ENCODE measurements around the gene ITGA7.
A peak's percentile ranks its signal among the peaks of the same experiment; 100 is the strongest.

Gene ITGA7

GRCh38 chr12:55703901-55704761, 3.6 kb downstream of the ITGA7 start:
- H3K9me3 ChIP-seq (ENCODE audit: control insufficient read depth in 1 of 2, low read length in 2 of 2): no peaks in the 10 kb centered on the region
- peak overlapping the region; percentile 91 for H3K27ac ChIP-seq (ENCODE audit: low read length)
- no peaks in the 10 kb centered on the region for H3K27me3 ChIP-seq (ENCODE audit: low read depth, low read length)
- peaks cover 0 to 11% of the 10 kb centered on the region in 2 donors for H3K36me3 ChIP-seq (ENCODE audit: control insufficient read depth in 1 of 2, insufficient read depth in 2 of 2, low read length in 2 of 2)
- peak overlapping the region; percentile 59 to 80 for H3K4me3 ChIP-seq (ENCODE audit: low read depth in 1 of 2, low read length in 2 of 2)
- H3K4me1 ChIP-seq (ENCODE audit: control insufficient read depth in 1 of 2, insufficient read depth in 2 of 2, low read length in 2 of 2): peaks cover 4 to 13% of the 10 kb centered on the region in 2 donors

GRCh38 chr12:55703288-55703687, 4.4 kb downstream of the ITGA7 start:
- no peaks in the 10 kb centered on the region for H3K9me3 ChIP-seq (ENCODE audit: control insufficient read depth in 1 of 2, low read length in 2 of 2)
- peaks cover 0 to 8% of the 10 kb centered on the region in 2 donors for H3K4me1 ChIP-seq (ENCODE audit: control insufficient read depth in 1 of 2, insufficient read depth in 2 of 2, low read length in 2 of 2)
- H3K27me3 ChIP-seq (ENCODE audit: low read depth, low read length): no peaks in the 10 kb centered on the region
- no peak overlapping the region for H3K4me3 ChIP-seq (ENCODE audit: low read depth in 1 of 2, low read length in 2 of 2)
- H3K36me3 ChIP-seq (ENCODE audit: control insufficient read depth in 1 of 2, insufficient read depth in 2 of 2, low read length in 2 of 2): peaks cover 0 to 16% of the 10 kb centered on the region in 2 donors
- peak overlapping the region; percentile 91 for H3K27ac ChIP-seq (ENCODE audit: low read length)

DNA sequence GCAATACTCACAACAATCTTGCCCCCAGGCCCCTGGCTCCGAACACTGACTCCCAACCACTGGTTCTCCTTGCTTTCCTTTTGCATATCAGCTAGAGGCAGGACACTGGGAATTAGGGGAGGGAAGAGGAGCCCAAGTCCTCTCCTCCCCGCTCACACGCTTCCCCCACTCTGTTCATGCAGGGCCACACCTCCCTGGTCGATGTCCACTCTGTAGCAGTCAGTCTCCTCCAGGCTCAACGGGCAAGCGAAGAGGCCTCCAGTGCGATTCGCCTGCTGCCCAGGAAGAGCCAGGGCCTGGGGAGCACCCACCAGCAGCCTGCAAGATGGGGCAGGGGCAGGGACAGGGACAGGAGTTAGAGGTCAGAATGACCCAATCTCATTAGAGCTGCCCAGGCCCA, 4.8 kb downstream of the ITGA7 start:
- H3K36me3 ChIP-seq (ENCODE audit: control insufficient read depth in 1 of 2, insufficient read depth in 2 of 2, low read length in 2 of 2): peaks cover 0 to 18% of the 10 kb centered on the region in 2 donors
- no peak overlapping the region for H3K27ac ChIP-seq (ENCODE audit: low read length)
- H3K4me1 ChIP-seq (ENCODE audit: control insufficient read depth in 1 of 2, insufficient read depth in 2 of 2, low read length in 2 of 2): peaks cover 0 to 7% of the 10 kb centered on the region in 2 donors
- H3K9me3 ChIP-seq (ENCODE audit: control insufficient read depth in 1 of 2, low read length in 2 of 2): no peaks in the 10 kb centered on the region
- H3K27me3 ChIP-seq (ENCODE audit: low read depth, low read length): no peaks in the 10 kb centered on the region
- no peak overlapping the region for H3K4me3 ChIP-seq (ENCODE audit: low read depth in 1 of 2, low read length in 2 of 2)

- H3K27me3 ChIP-seq (ENCODE audit: low read depth, low read length): no peaks in the 10 kb centered on the region
- no peak overlapping the region for H3K27ac ChIP-seq (ENCODE audit: low read length)
- no peak overlapping the region for H3K4me3 ChIP-seq (ENCODE audit: low read depth in 1 of 2, low read length in 2 of 2)
- H3K4me1 ChIP-seq (ENCODE audit: control insufficient read depth in 1 of 2, insufficient read depth in 2 of 2, low read length in 2 of 2): no peaks in the 10 kb centered on the region
- H3K36me3 ChIP-seq (ENCODE audit: control insufficient read depth in 1 of 2, insufficient read depth in 2 of 2, low read length in 2 of 2): peaks cover 4 to 36% of the 10 kb centered on the region in 2 donors
- no peaks in the 10 kb centered on the region for H3K9me3 ChIP-seq (ENCODE audit: control insufficient read depth in 1 of 2, low read length in 2 of 2)
Measured at GRCh38 chr12:55700255-55701018, 7.3 kb downstream of the ITGA7 start.

DNA sequence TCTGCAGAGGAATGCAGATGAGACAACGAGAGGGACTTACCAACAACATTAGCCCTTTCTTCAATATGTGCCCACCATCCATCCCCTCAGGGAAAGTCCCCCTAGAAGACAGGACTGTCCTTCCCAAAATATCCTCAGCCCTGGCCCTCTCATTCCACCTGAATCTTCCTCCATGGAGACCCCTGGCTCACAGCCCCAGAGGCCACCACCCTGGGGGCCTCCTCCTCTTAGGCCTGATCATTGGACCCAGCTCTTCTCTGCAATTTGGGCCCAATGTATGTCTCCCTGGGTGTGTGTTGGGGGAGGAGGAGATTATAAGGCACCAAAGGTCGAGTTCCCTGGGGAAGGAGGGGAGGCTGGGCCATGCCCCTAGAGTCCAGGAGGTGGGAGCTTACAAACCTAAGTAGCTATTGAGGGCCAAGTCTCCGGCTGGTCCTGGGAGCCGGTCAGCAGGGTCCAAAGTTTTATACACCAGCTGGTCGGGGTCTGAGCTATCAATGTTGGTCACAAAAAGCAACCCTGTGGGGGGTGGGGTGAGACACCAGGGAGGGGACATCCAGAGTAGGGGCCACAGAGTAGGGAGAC, 8.1 kb downstream of the ITGA7 start:
- Histone ChIP-seq H3K27me3 (ENCODE audit: low read depth, low read length) (no peaks in the 10 kb centered on the region), H3K27ac (ENCODE audit: low read length) (no peak overlapping the region), H3K9me3 (ENCODE audit: control insufficient read depth in 1 of 2, low read length in 2 of 2) (no peaks in the 10 kb centered on the region), H3K4me1 (ENCODE audit: control insufficient read depth in 1 of 2, insufficient read depth in 2 of 2, low read length in 2 of 2) (no peaks in the 10 kb centered on the region), H3K4me3 (ENCODE audit: low read depth in 1 of 2, low read length in 2 of 2) (no peak overlapping the region), H3K36me3 (ENCODE audit: control insufficient read depth in 1 of 2, insufficient read depth in 2 of 2, low read length in 2 of 2) (peaks cover 4 to 44% of the 10 kb centered on the region in 2 donors)

- Histone ChIP-seq H3K9me3 (ENCODE audit: control insufficient read depth in 1 of 2, low read length in 2 of 2) (no peaks in the 10 kb centered on the region), H3K27ac (ENCODE audit: low read length) (no peak overlapping the region), H3K36me3 (ENCODE audit: control insufficient read depth in 1 of 2, insufficient read depth in 2 of 2, low read length in 2 of 2) (peaks cover 5 to 50% of the 10 kb centered on the region in 2 donors), H3K27me3 (ENCODE audit: low read depth, low read length) (no peaks in the 10 kb centered on the region), H3K4me3 (ENCODE audit: low read depth in 1 of 2, low read length in 2 of 2) (no peak overlapping the region), H3K4me1 (ENCODE audit: control insufficient read depth in 1 of 2, insufficient read depth in 2 of 2, low read length in 2 of 2) (no peaks in the 10 kb centered on the region)
Measured at GRCh38 chr12:55698965-55699364, 8.7 kb downstream of the ITGA7 start.

DNA sequence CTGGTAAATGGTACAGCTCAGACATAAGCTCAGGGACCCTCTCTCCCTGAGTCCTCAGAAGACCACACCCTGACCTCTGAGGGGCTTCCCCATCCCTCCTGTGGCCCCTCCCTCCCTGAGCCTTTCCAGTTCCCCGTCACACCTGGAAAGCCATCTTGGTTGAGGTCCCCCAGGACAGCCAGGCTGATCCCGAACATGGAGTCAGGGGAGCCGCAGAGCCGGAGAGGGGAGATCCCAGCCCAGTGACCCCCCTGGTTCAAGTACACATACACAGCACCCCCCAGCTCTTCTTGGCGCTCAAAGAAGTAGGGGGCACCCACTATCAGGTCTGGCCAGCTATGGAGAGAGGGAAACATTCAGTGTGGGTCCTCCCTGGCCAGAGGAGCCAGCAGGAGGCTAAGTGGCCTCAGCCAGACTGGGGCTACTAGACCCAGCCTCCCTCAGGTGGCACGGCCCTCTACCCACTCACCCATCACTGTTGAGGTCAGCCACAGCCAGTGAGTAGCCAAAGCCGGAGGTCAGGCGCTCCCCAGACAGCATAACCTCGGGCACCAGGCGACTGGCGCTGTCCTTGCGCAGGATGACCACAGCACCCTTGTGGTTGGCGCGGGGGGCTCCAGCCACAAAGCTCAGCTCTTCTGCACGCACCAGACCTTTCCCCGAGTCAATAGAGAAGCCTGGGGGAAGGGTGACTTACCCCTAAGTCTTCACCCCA, 9.3 kb downstream of the ITGA7 start:
- no peaks in the 10 kb centered on the region for H3K9me3 ChIP-seq (ENCODE audit: control insufficient read depth in 1 of 2, low read length in 2 of 2)
- H3K27me3 ChIP-seq (ENCODE audit: low read depth, low read length): no peaks in the 10 kb centered on the region
- H3K27ac ChIP-seq (ENCODE audit: low read length): no peak overlapping the region
- H3K4me1 ChIP-seq (ENCODE audit: control insufficient read depth in 1 of 2, insufficient read depth in 2 of 2, low read length in 2 of 2): no peaks in the 10 kb centered on the region
- H3K4me3 ChIP-seq (ENCODE audit: low read depth in 1 of 2, low read length in 2 of 2): no peak overlapping the region
- peaks cover 8 to 55% of the 10 kb centered on the region in 2 donors for H3K36me3 ChIP-seq (ENCODE audit: control insufficient read depth in 1 of 2, insufficient read depth in 2 of 2, low read length in 2 of 2)

GRCh38 chr12:55697686-55698085, 10.0 kb downstream of the ITGA7 start:
- no peaks in the 10 kb centered on the region for H3K27me3 ChIP-seq (ENCODE audit: low read depth, low read length)
- H3K4me3 ChIP-seq (ENCODE audit: low read depth in 1 of 2, low read length in 2 of 2): no peak overlapping the region
- H3K27ac ChIP-seq (ENCODE audit: low read length): no peak overlapping the region
- H3K9me3 ChIP-seq (ENCODE audit: control insufficient read depth in 1 of 2, low read length in 2 of 2): no peaks in the 10 kb centered on the region
- H3K36me3 ChIP-seq (ENCODE audit: control insufficient read depth in 1 of 2, insufficient read depth in 2 of 2, low read length in 2 of 2): peaks cover 8 to 62% of the 10 kb centered on the region in 2 donors
- H3K4me1 ChIP-seq (ENCODE audit: control insufficient read depth in 1 of 2, insufficient read depth in 2 of 2, low read length in 2 of 2): no peaks in the 10 kb centered on the region

DNA sequence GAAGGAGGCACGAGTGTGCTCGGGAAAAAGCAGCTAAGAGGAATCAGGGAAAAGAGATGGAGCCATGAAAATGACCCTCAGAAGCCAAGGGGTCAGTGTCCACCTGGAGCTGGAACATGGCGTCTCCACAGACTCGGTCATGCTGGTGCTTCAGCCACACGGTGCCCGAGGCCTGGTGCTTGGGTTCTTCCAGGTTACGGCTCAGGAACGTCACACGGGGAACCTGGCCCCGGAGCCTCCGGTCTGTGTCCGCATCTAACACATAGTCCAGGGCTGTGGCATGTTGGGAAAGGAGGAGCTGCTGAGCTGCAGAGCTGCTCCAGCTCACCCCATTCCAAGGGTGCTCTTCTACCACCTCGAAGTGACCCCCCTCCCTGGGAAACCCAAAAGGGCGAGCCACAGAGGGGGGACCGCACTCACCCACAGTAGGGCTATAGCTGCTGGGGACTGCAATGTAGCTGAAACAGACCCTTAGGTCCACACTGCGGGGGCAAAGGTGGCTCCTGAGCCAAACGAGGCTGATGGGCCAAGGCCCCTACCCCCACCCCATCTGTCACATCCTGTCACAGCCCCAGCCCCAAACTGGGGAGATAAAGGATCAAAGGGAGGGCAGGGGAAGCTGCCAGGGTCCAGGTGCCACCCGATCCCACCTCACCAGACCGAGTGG, 10.8 kb downstream of the ITGA7 start:
- Histone ChIP-seq H3K4me1 (ENCODE audit: control insufficient read depth in 1 of 2, insufficient read depth in 2 of 2, low read length in 2 of 2) (no peaks in the 10 kb centered on the region), H3K36me3 (ENCODE audit: control insufficient read depth in 1 of 2, insufficient read depth in 2 of 2, low read length in 2 of 2) (peaks cover 8 to 69% of the 10 kb centered on the region in 2 donors), H3K27ac (ENCODE audit: low read length) (no peak overlapping the region), H3K27me3 (ENCODE audit: low read depth, low read length) (no peaks in the 10 kb centered on the region), H3K4me3 (ENCODE audit: low read depth in 1 of 2, low read length in 2 of 2) (no peak overlapping the region), H3K9me3 (ENCODE audit: control insufficient read depth in 1 of 2, low read length in 2 of 2) (no peaks in the 10 kb centered on the region)

- Histone ChIP-seq H3K27ac (ENCODE audit: low read length) (no peak overlapping the region), H3K36me3 (ENCODE audit: control insufficient read depth in 1 of 2, insufficient read depth in 2 of 2, low read length in 2 of 2) (peaks cover 8 to 72% of the 10 kb centered on the region in 2 donors), H3K27me3 (ENCODE audit: low read depth, low read length) (no peaks in the 10 kb centered on the region), H3K4me1 (ENCODE audit: control insufficient read depth in 1 of 2, insufficient read depth in 2 of 2, low read length in 2 of 2) (no peaks in the 10 kb centered on the region), H3K4me3 (ENCODE audit: low read depth in 1 of 2, low read length in 2 of 2) (no peak overlapping the region), H3K9me3 (ENCODE audit: control insufficient read depth in 1 of 2, low read length in 2 of 2) (no peaks in the 10 kb centered on the region)
Measured at GRCh38 chr12:55696141-55696540, 11.6 kb downstream of the ITGA7 start.
